HG02870 (cell line): ENCODE measurements around the gene TLR5.
"Not testable (repeated sequence)": the region's sequence is repeated elsewhere in the genome, so short reads cannot be mapped to it uniquely, and the experiment has no call there.

Experiments
- ATAC-seq: cut with Tn5 transposase; IDR thresholded peaks from one replicate; pipeline ENCODE4 v1.9.1; 2021; ENCODE audit warnings: mild to moderate bottlenecking, moderate library complexity; ENCODE audit not compliant: unreplicated experiment

TLR5 gene

GRCh38 chr1:223142795-223143536 lies at the start of gene TLR5:
Gene TLR5, minus strand, starts transcription at chr1:223143248. Its CDS starts 30,217 bp downstream, at chr1:223113031.
- ATAC-seq = peak; percentile 85

GRCh38 chr1:223189903-223190724 lies 47.1 kb upstream of the TLR5 start:
- ATAC-seq = no peak

GRCh38 chr1:223189525-223189902 lies 46.5 kb upstream of the TLR5 start:
- ATAC-seq = no peak

- no peak for ATAC-seq
Observed at GRCh38 chr1:223188618-223189356, 45.7 kb upstream of the TLR5 start.

GRCh38 chr1:223186800-223187199 lies 43.8 kb upstream of the TLR5 start:
- no peak for ATAC-seq

GRCh38 chr1:223183268-223183862 lies 40.3 kb upstream of the TLR5 start:
- ATAC-seq = no peak

- no peak for ATAC-seq
Observed at GRCh38 chr1:223180731-223181321, 37.8 kb upstream of the TLR5 start.

GRCh38 chr1:223179786-223180185 lies 36.7 kb upstream of the TLR5 start:
- ATAC-seq = no peak

- ATAC-seq = no peak
Observed at GRCh38 chr1:223179280-223179679, 36.2 kb upstream of the TLR5 start.

GRCh38 chr1:223177681-223178080 lies 34.6 kb upstream of the TLR5 start:
- ATAC-seq = no peak

- ATAC-seq = no peak
Observed at GRCh38 chr1:223176437-223176836, 33.4 kb upstream of the TLR5 start.

- ATAC-seq = no peak
Observed at GRCh38 chr1:223175633-223176032, 32.6 kb upstream of the TLR5 start.

GRCh38 chr1:223175032-223175431 lies 32.0 kb upstream of the TLR5 start:
- ATAC-seq = no peak

GRCh38 chr1:223169458-223169857 lies 26.4 kb upstream of the TLR5 start:
- ATAC-seq = not testable (repeated sequence)

- ATAC-seq = no peak
Observed at GRCh38 chr1:223161321-223161720, 18.3 kb upstream of the TLR5 start.

GRCh38 chr1:223156343-223156742 lies 13.3 kb upstream of the TLR5 start:
- no peak for ATAC-seq

GRCh38 chr1:223155153-223155552 lies 12.1 kb upstream of the TLR5 start:
- ATAC-seq = no peak

GRCh38 chr1:223153177-223154119 lies 10.4 kb upstream of the TLR5 start:
- ATAC-seq = no peak

- no peak for ATAC-seq
Observed at GRCh38 chr1:223152399-223152798, 9.4 kb upstream of the TLR5 start.

GRCh38 chr1:223150443-223150842 lies 7.4 kb upstream of the TLR5 start:
- ATAC-seq = no peak
